SK-N-SH (cell line): ENCODE data around the gene KIAA0232. TPM values are rescaled to one million over a fixed set of nuclear protein-coding genes. Genes with fewer than 3 reads are reported as not detected.
A peak's percentile ranks its signal among the peaks of the same experiment; 100 is the strongest.

ENCODE experiments used
- CTCF ChIA-PET: fragments of 300-600, 350-600 bp; formaldehyde crosslinking; extraction: SDS; loops from one replicate; lab custom pipeline; 2021; lab: Yijun Ruan, JAX
- POLR2A ChIA-PET: fragments of 350-600 bp; sonication (Branson Sonifier 250); formaldehyde crosslinking; extraction: SDS; loops from one replicate; lab custom pipeline; 2020; ENCODE audit warnings: antibody characterized with exemption, inconsistent platforms; lab: Yijun Ruan, JAX
- DNase-seq: peaks from one replicate; pipeline ENCODE4 v3.0.0; 2012
- H2AFZ ChIP-seq: fragments of 200-600 bp; sonication (generic); 2 replicates; pipeline ENCODE4 v1.8.1; 2016; ENCODE audit warnings: antibody characterized with exemption, mild to moderate bottlenecking, low read depth
- H3F3A ChIP-seq: fragments of 200-600 bp; sonication (generic); replicated peaks from 2 replicates; pipeline ENCODE3; 2016; ENCODE audit warnings: antibody characterized with exemption, mild to moderate bottlenecking; ENCODE audit not compliant: insufficient read depth
- H3K27ac ChIP-seq, 2 experiments: fragments of 200-500 bp in 1 of 2; fragments of 200-600 bp in 1 of 2; sonication (Bioruptor generic) in 1 of 2; sonication (generic), shearing (Covaris generic) in 1 of 2; 2 replicates each; pipeline versions ENCODE4 v1.5.1 to v1.6.1; 2014 to 2016; ENCODE audit warnings: low read depth in 2 of 2, inconsistent platforms in 1 of 2, low read length in 1 of 2, mild to moderate bottlenecking in 1 of 2, mixed read lengths in 1 of 2
- H3K27me3 ChIP-seq: fragments of 200-600 bp; sonication (generic), shearing (Covaris generic); 2 replicates; pipeline ENCODE4 v1.6.1; 2016; ENCODE audit warnings: mixed run types; ENCODE audit not compliant: insufficient read depth
- H3K36me3 ChIP-seq, 2 experiments: fragments of 200-500 bp in 1 of 2; fragments of 200-600 bp in 1 of 2; sonication (Bioruptor generic) in 1 of 2; sonication (generic) in 1 of 2; replicated peaks in 1 of 2; 2 replicates each; pipeline versions ENCODE3 to v1.5.1; 2014 to 2016; ENCODE audit warnings: low read length in 1 of 2, mild to moderate bottlenecking in 1 of 2; ENCODE audit not compliant: insufficient read depth in 2 of 2, control insufficient read depth in 1 of 2
- H3K4me1 ChIP-seq, 2 experiments: fragments of 200-500 bp in 1 of 2; fragments of 200-600 bp in 1 of 2; sonication (Bioruptor generic) in 1 of 2; sonication (generic), shearing (Covaris generic) in 1 of 2; 2 replicates each; pipeline versions ENCODE4 v1.5.1 to v1.6.1; 2014 to 2016; ENCODE audit warnings: low read depth in 1 of 2, low read length in 1 of 2, mixed run types in 1 of 2; ENCODE audit not compliant: insufficient read depth in 2 of 2, control insufficient read depth in 1 of 2
- H3K4me2 ChIP-seq: fragments of 200-600 bp; sonication (generic), shearing (Covaris generic); 2 replicates; pipeline ENCODE4 v1.6.1; 2017; ENCODE audit warnings: mixed run types
- H3K4me3 ChIP-seq, 2 experiments: fragments of 200-500 bp in 1 of 2; fragments of 200-600 bp in 1 of 2; sonication (Bioruptor generic) in 1 of 2; sonication (generic), shearing (Covaris generic) in 1 of 2; 2 replicates each; pipeline versions ENCODE4 v1.5.1 to v1.8.1; 2014 to 2016; ENCODE audit warnings: low read depth in 2 of 2, inconsistent platforms in 1 of 2, low read length in 1 of 2, mild to moderate bottlenecking in 1 of 2, mixed read lengths in 1 of 2, moderate library complexity in 1 of 2
- H3K79me2 ChIP-seq: fragments of 200-600 bp; sonication (generic); 2 replicates; pipeline ENCODE4 v1.8.1; 2017; ENCODE audit warnings: mild to moderate bottlenecking; ENCODE audit not compliant: insufficient read depth
- H3K9ac ChIP-seq: fragments of 200-600 bp; sonication (generic); 2 replicates; pipeline ENCODE4 v1.6.1; 2017; ENCODE audit warnings: mixed run types
- H3K9me2 ChIP-seq: fragments of 200-600 bp; sonication (generic); 2 replicates; pipeline ENCODE4 v1.6.1; 2017; ENCODE audit warnings: mixed run types
- H3K9me3 ChIP-seq: fragments of 200-600 bp; sonication (generic); 2 replicates; pipeline ENCODE4 v1.6.1; 2017; ENCODE audit warnings: mixed run types, mild to moderate bottlenecking, moderate library complexity
- H4K20me1 ChIP-seq: fragments of 200-600 bp; sonication (generic); 2 replicates; pipeline ENCODE4 v1.6.1; 2017; ENCODE audit warnings: mild to moderate bottlenecking, mixed run types; ENCODE audit not compliant: insufficient read depth
- CHD2 ChIP-seq: fragments of 150-350 bp; IDR thresholded peaks from 2 replicates; pipeline ENCODE4 v1.6.1; 2018; ENCODE audit warnings: low read length; ENCODE audit not compliant: partially characterized antibody
- CTCF ChIP-seq: fragments of 200-600 bp; sonication (generic); IDR thresholded peaks from 2 replicates; pipeline ENCODE4 v1.6.1; 2017; ENCODE audit warnings: antibody characterized with exemption, mild to moderate bottlenecking, moderate library complexity
- EP300 ChIP-seq, 2 experiments: IDR thresholded peaks; 2 replicates each; pipeline versions ENCODE4 v1.4.0 to v1.6.1; 2012; ENCODE audit warnings: borderline replicate concordance in 1 of 2, low read depth in 1 of 2, low read length in 1 of 2
- FOXM1 ChIP-seq: IDR thresholded peaks from 2 replicates; pipeline ENCODE4 v1.4.0; 2012; ENCODE audit warnings: low read depth, mild to moderate bottlenecking
- JUND ChIP-seq: IDR thresholded peaks from 2 replicates; pipeline ENCODE4 v1.4.0; 2012
- MXI1 ChIP-seq: IDR thresholded peaks from 2 replicates; pipeline ENCODE4 v1.6.1; 2012; ENCODE audit warnings: mild to moderate bottlenecking, low read depth, low read length, improper control_type of control experiment
- PBX3 ChIP-seq: IDR thresholded peaks from 2 replicates; pipeline ENCODE4; 2012
- POLR2AphosphoS5 ChIP-seq: IDR thresholded peaks from 2 replicates; pipeline ENCODE4 v1.6.1; 2012; ENCODE audit warnings: low read depth, low read length
- RFX5 ChIP-seq: IDR thresholded peaks from 2 replicates; pipeline ENCODE4 v1.6.1; 2012; ENCODE audit warnings: mild to moderate bottlenecking, improper control_type of control experiment, low read length
- RXRA ChIP-seq: IDR thresholded peaks from 2 replicates; pipeline ENCODE4 v1.4.0; 2012; ENCODE audit warnings: low read depth, mild to moderate bottlenecking, borderline replicate concordance
- SIN3A ChIP-seq: IDR thresholded peaks from 2 replicates; pipeline ENCODE4 v1.6.1; 2012; ENCODE audit warnings: low read depth, mild to moderate bottlenecking, low read length, moderate library complexity, borderline replicate concordance
- TAF1 ChIP-seq: IDR thresholded peaks from 2 replicates; pipeline ENCODE4 v1.6.1; 2012; ENCODE audit warnings: low read depth, mild to moderate bottlenecking, low read length, moderate library complexity, borderline replicate concordance
- TCF12 ChIP-seq: IDR thresholded peaks from 2 replicates; pipeline ENCODE4 v1.4.0; 2012
- TEAD4 ChIP-seq: IDR thresholded peaks from 2 replicates; pipeline ENCODE4 v1.4.0; 2012; ENCODE audit warnings: mild to moderate bottlenecking, borderline replicate concordance; ENCODE audit not compliant: insufficient read depth
- ZBTB33 ChIP-seq: IDR thresholded peaks from 2 replicates; pipeline ENCODE4 v1.4.0; 2012; ENCODE audit warnings: low read depth, borderline replicate concordance
- WGBS: methylation state at CpG from one replicate; pipeline ENCODE4 v1.1.6; 2017; ENCODE audit warnings: low lambda C conversion rate; 5-methylcytosine and 5-hydroxymethylcytosine counted together
- polyA plus RNA-seq, 3 experiments: library from polyadenylated mRNA; depleted of rRNA; stranded (reverse); fragments of >200 nt; gene quantifications; 2 replicates each; pipeline ENCODE4 v1.2.3, GENCODE V29; 2012

Gene KIAA0232
- polyA plus RNA-seq, 1 of the 3 experiments (the other 2 are of a cell fraction): 5.7 TPM

GRCh38 chr4:6885953-6886557 is 103.5 kb downstream of the KIAA0232 start:
- H3K4me2 ChIP-seq: peak overlapping the region; percentile 5; the same call in 1 of the 2 replicates
- H3K9ac ChIP-seq: no peak overlapping the region
- no peaks in the 10 kb centered on the region for H3K27me3 ChIP-seq
- H2AFZ ChIP-seq: no peak overlapping the region
- H3K4me1 ChIP-seq: peaks cover 0 to 3% of the 10 kb centered on the region in 2 experiments; a peak in 1 of 4 replicates
- H3K27ac ChIP-seq: no peak overlapping the region
- WGBS: 66% methylated on average over 14 of the region's 15 CpGs
- H3K36me3 ChIP-seq: peaks cover 8 to 30% of the 10 kb centered on the region in 2 experiments
- CTCF ChIA-PET: interaction anchor here (0.6 to 6.8 kb wide), 8 partner anchors 12 to 185 kb away, joined by 3 to 57 read pairs (median 5); no protein-coding TSS in a partner anchor
- H3K9me2 ChIP-seq: no peaks in the 10 kb centered on the region
- H3K9me3 ChIP-seq: no peaks in the 10 kb centered on the region
- H4K20me1 ChIP-seq: no peaks in the 10 kb centered on the region
- no peak for TF ChIP-seq SIN3A
- no peak for TF ChIP-seq FOXM1
- TF ChIP-seq TCF12: no peak
- no peak for TF ChIP-seq JUND
- no peak for TF ChIP-seq PBX3
- TF ChIP-seq, all 33 proteins: peak for 0
- POLR2A ChIA-PET: no interaction called here
- no peak for DNase-seq
- H3F3A ChIP-seq: peaks cover 8% of the 10 kb centered on the region
- no peaks in the 10 kb centered on the region for H3K79me2 ChIP-seq
- H3K4me3 ChIP-seq: no peak overlapping the region

- H3K4me2 ChIP-seq: no peak overlapping the region
- no peaks in the 10 kb centered on the region for H3K27me3 ChIP-seq
- CTCF ChIA-PET: interaction anchor here (1.1 to 6.8 kb wide), 5 partner anchors 13 to 184 kb away, joined by 4 to 57 read pairs (median 5); no protein-coding TSS in a partner anchor
- no peak for DNase-seq
- H3K79me2 ChIP-seq: no peaks in the 10 kb centered on the region
- H2AFZ ChIP-seq: no peak overlapping the region
- H3K4me3 ChIP-seq: no peak overlapping the region
- peaks cover 0 to 3% of the 10 kb centered on the region in 2 experiments; a peak in 1 of 4 replicates for H3K4me1 ChIP-seq
- H3K36me3 ChIP-seq: peaks cover 4 to 22% of the 10 kb centered on the region in 2 experiments
- H3K27ac ChIP-seq: no peak overlapping the region
- POLR2A ChIA-PET: no interaction called here
- no peak for TF ChIP-seq POLR2AphosphoS5
- TF ChIP-seq CTCF: no peak
- TF ChIP-seq MXI1: no peak
- no peak for TF ChIP-seq FOXM1
- no peak for TF ChIP-seq CHD2
- TF ChIP-seq ZBTB33: no peak
- TF ChIP-seq SIN3A: no peak
- no peak for TF ChIP-seq TCF12
- no peak for TF ChIP-seq RFX5
- TF ChIP-seq TEAD4: no peak
- TF ChIP-seq JUND: no peak
- no peak for TF ChIP-seq TAF1
- TF ChIP-seq EP300 (IDR thresholded peaks at IDR 0.05; ENCODE audit: borderline replicate concordance in 1 of 2, low read depth in 1 of 2, low read length in 1 of 2): no peak
- TF ChIP-seq RXRA: no peak
- no peaks in the 10 kb centered on the region for H3K9me2 ChIP-seq
- 85% methylated on average over 10 of the region's 10 CpGs for WGBS
- no peak overlapping the region for H3K9ac ChIP-seq
- H4K20me1 ChIP-seq: no peaks in the 10 kb centered on the region
- no peaks in the 10 kb centered on the region for H3K9me3 ChIP-seq
- H3F3A ChIP-seq: peaks cover 8% of the 10 kb centered on the region
Observed at GRCh38 chr4:6886886-6887285, 104.4 kb downstream of the KIAA0232 start.
